GM23338 (cell line): ENCODE data around the gene ACOXL.

Source experiments
- EZH2 ChIP-seq: fragments of 200-600 bp; sonication (generic); IDR thresholded peaks from one replicate; pipeline ENCODE4 v1.8.0; 2017; ENCODE audit warnings: antibody characterized with exemption, mild to moderate bottlenecking, low read depth; ENCODE audit not compliant: unreplicated experiment
- EZH2phosphoT487 ChIP-seq: fragments of 200-600 bp; sonication (generic); IDR thresholded peaks from one replicate; pipeline ENCODE4 v1.8.1; 2018; ENCODE audit warnings: antibody characterized with exemption; ENCODE audit not compliant: unreplicated experiment
- NANOG ChIP-seq: IDR thresholded peaks from 2 replicates; pipeline ENCODE4 v1.6.1; 2016; ENCODE audit warnings: antibody characterized with exemption, borderline replicate concordance
- POLR2AphosphoS5 ChIP-seq: IDR thresholded peaks from 2 replicates; pipeline ENCODE4 v1.6.1; 2016; ENCODE audit warnings: antibody characterized with exemption, low read depth
- STAT1 ChIP-seq: IDR thresholded peaks from one replicate; pipeline ENCODE4 v1.6.1; 2016; ENCODE audit warnings: antibody characterized with exemption; ENCODE audit not compliant: unreplicated experiment
- TF ChIP-seq, protein P1 (sequence below), 2 experiments: fragments of 200-600 bp in 1 of 2; sonication (generic) in 1 of 2; conservative IDR thresholded peaks; 2 replicates each; pipeline versions ENCODE4 v1.5.1 to v1.6.1; 2016 to 2017; ENCODE audit warnings: antibody characterized with exemption in 2 of 2, low read depth in 2 of 2, mild to moderate bottlenecking in 2 of 2, moderate library complexity in 1 of 2
- TF ChIP-seq, protein P2 (sequence below): IDR thresholded peaks from one replicate; pipeline ENCODE4 v1.6.1; 2018; ENCODE audit warnings: antibody characterized with exemption; ENCODE audit not compliant: unreplicated experiment
- TF ChIP-seq, protein P3 (sequence below): IDR thresholded peaks from 2 replicates; pipeline ENCODE4 v1.6.1; 2016; ENCODE audit warnings: antibody characterized with exemption

DNA sequence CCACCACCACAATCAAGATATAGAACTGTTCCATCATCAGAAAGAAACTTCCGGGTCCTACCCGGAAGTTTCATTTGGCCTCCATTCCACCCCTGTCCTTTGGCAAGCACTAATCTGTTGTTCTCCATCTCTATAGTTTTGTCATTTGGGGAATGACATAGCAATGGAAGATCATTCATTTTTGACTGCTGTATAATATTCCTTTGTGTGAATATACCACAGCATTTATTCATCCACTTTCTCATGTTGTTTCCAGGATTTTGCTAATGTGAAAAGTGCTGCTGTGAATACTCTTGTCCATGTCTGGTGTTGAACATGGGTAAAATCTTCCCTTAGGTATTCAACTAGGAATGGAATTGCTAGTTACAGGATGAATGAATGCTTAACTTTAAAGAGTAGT is 53.1 kb downstream of the ACOXL start:
- TF ChIP-seq, protein P1, sequence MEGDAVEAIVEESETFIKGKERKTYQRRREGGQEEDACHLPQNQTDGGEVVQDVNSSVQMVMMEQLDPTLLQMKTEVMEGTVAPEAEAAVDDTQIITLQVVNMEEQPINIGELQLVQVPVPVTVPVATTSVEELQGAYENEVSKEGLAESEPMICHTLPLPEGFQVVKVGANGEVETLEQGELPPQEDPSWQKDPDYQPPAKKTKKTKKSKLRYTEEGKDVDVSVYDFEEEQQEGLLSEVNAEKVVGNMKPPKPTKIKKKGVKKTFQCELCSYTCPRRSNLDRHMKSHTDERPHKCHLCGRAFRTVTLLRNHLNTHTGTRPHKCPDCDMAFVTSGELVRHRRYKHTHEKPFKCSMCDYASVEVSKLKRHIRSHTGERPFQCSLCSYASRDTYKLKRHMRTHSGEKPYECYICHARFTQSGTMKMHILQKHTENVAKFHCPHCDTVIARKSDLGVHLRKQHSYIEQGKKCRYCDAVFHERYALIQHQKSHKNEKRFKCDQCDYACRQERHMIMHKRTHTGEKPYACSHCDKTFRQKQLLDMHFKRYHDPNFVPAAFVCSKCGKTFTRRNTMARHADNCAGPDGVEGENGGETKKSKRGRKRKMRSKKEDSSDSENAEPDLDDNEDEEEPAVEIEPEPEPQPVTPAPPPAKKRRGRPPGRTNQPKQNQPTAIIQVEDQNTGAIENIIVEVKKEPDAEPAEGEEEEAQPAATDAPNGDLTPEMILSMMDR (conservative IDR thresholded peaks at IDR 0.05; ENCODE audit: low read depth in 2 of 2) = no peak
- TF ChIP-seq POLR2AphosphoS5 (no peak), EZH2 (no peak), NANOG (no peak), EZH2phosphoT487 (no peak), STAT1 (no peak)
- TF ChIP-seq, protein P2, sequence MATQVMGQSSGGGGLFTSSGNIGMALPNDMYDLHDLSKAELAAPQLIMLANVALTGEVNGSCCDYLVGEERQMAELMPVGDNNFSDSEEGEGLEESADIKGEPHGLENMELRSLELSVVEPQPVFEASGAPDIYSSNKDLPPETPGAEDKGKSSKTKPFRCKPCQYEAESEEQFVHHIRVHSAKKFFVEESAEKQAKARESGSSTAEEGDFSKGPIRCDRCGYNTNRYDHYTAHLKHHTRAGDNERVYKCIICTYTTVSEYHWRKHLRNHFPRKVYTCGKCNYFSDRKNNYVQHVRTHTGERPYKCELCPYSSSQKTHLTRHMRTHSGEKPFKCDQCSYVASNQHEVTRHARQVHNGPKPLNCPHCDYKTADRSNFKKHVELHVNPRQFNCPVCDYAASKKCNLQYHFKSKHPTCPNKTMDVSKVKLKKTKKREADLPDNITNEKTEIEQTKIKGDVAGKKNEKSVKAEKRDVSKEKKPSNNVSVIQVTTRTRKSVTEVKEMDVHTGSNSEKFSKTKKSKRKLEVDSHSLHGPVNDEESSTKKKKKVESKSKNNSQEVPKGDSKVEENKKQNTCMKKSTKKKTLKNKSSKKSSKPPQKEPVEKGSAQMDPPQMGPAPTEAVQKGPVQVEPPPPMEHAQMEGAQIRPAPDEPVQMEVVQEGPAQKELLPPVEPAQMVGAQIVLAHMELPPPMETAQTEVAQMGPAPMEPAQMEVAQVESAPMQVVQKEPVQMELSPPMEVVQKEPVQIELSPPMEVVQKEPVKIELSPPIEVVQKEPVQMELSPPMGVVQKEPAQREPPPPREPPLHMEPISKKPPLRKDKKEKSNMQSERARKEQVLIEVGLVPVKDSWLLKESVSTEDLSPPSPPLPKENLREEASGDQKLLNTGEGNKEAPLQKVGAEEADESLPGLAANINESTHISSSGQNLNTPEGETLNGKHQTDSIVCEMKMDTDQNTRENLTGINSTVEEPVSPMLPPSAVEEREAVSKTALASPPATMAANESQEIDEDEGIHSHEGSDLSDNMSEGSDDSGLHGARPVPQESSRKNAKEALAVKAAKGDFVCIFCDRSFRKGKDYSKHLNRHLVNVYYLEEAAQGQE = no peak
- TF ChIP-seq, protein P3, sequence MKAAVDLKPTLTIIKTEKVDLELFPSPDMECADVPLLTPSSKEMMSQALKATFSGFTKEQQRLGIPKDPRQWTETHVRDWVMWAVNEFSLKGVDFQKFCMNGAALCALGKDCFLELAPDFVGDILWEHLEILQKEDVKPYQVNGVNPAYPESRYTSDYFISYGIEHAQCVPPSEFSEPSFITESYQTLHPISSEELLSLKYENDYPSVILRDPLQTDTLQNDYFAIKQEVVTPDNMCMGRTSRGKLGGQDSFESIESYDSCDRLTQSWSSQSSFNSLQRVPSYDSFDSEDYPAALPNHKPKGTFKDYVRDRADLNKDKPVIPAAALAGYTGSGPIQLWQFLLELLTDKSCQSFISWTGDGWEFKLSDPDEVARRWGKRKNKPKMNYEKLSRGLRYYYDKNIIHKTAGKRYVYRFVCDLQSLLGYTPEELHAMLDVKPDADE = no peak
